Activated B cell treated with CpG ODN at 0.5 μM for 24 hours (primary cell): ENCODE data around the gene ERICH6B. TPM values are rescaled to one million over a fixed set of nuclear protein-coding genes. Genes with fewer than 3 reads are reported as not detected.

Experiments used
- ATAC-seq: fragments of 200-7000 bp; cut with Tn5 transposase; one replicate; pipeline ENCODE4 v1.10.0; 2021; ENCODE audit warnings: low read depth, mild to moderate bottlenecking, moderate library complexity
- CTCF ChIA-PET: fragments of 350-600 bp; sonication (Branson Sonifier 250); formaldehyde crosslinking; loops from one replicate; lab custom pipeline; 2021; ENCODE audit warnings: antibody characterized with exemption; lab: Charles Lee
- POLR2A ChIA-PET: fragments of 350-600 bp; sonication (Branson Sonifier 250); formaldehyde crosslinking; loops from one replicate; lab custom pipeline; 2021; ENCODE audit warnings: antibody characterized with exemption; lab: Charles Lee
- DNase-seq: peaks from one replicate; pipeline ENCODE4 v3.0.0; 2022
- H3K27ac Mint-ChIP-seq: one replicate; pipeline ENCODE4 v1.8.0; 2020; ENCODE audit warnings: mixed read lengths
- H3K27me3 Mint-ChIP-seq: one replicate; pipeline ENCODE4 v1.8.0; 2021; ENCODE audit warnings: mixed read lengths
- H3K36me3 Mint-ChIP-seq: one replicate; pipeline ENCODE4 v1.8.0; 2021; ENCODE audit warnings: low read depth, mixed read lengths
- H3K4me1 Mint-ChIP-seq: one replicate; pipeline ENCODE4 v1.8.0; 2021; ENCODE audit warnings: mixed read lengths
- H3K4me3 Mint-ChIP-seq: one replicate; pipeline ENCODE4 v1.8.0; 2020; ENCODE audit warnings: mild to moderate bottlenecking, mixed read lengths
- H3K9me3 Mint-ChIP-seq: one replicate; pipeline ENCODE4 v1.8.0; 2020; ENCODE audit warnings: mixed read lengths
- CTCF ChIP-seq: fragments of 200-600 bp; IDR thresholded peaks from one replicate; pipeline ENCODE4 v1.8.0; 2022; ENCODE audit warnings: antibody characterized with exemption, mild to moderate bottlenecking
- intact Hi-C: fragments of 100-400 bp; cut with micrococcal nuclease; formaldehyde crosslinking; loops from one replicate; pipeline ENCODE4 v1.15.1; 2024
- total RNA-seq: library from RNA; stranded (reverse); gene quantifications from 2 replicates; pipeline ENCODE4 v1.2.3, GENCODE V29; 2022

The ERICH6B gene
- total RNA-seq, 1 donor from 2014 or later = not detected

DNA sequence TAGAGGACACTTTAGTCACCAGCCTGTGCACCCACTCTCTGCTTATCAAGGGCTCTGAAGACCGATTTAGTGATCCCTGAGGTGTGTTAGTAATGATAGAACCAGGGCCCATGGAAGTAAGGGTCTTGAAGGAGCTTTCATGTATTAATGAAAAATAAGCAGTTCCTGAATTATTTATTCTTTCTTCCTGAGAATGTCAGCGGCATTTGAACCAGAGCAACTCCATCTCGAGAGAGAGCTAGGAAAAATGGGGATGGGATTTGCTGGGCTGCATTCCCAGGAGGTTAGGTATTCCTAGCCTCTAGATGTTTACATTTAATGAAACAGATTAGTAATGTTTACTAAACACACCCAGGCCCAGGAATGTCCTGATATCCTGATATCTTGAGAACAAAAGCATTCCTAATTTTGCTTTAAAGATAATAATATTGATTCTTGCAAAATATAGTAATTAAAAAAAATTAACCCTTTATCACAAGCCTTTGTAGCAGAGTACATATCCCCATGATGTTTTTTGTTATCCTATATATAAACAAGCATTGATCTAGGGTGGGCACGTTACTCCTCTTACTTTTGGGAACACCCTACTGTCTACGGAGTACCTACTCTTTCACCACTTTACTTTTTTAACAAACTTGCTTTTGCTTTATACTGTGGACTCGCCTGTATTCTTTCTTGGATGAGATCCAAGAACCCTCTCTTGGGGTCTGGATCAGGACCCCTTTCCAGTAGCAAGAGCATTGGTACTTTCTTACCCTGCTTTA, 87.7 kb downstream of the ERICH6B start:
- Mint-ChIP-seq H3K4me1 (no peaks in the 10 kb centered on the region), H3K27ac (no peak overlapping the region), H3K9me3 (no peaks in the 10 kb centered on the region), H3K4me3 (no peak overlapping the region), H3K36me3 (peaks cover 81% of the 10 kb centered on the region), H3K27me3 (no peaks in the 10 kb centered on the region)
- ChIA-PET CTCF (no interaction called here), POLR2A (no interaction called here)
- TF ChIP-seq CTCF = no peak
- no peak for DNase-seq
- ATAC-seq = no peak
- intact Hi-C loops = no loop called here

DNA sequence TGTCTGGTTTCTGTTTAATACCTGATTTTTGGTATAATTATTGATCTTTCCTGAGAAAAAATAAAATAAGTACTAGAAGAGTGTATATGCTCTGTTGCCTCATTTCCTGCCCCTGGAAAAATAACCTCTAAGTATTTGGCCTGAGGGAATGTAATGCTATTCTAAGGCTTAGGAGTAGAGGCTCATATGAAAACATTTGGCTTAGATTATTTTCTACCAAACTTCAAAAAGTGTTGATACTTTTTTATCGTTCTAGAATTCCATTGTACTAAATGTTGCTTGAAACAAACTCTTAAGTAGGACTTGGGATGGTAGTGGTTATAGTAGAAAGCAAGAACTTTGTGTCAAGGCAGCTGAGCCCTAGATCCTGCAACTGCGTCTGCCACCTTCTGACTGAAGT, 93.0 kb downstream of the ERICH6B start:
- DNase-seq (no peak), ATAC-seq (no peak)
- no peak for TF ChIP-seq CTCF
- H3K27me3 Mint-ChIP-seq = no peaks in the 10 kb centered on the region
- no peaks in the 10 kb centered on the region for H3K9me3 Mint-ChIP-seq
- POLR2A ChIA-PET = no interaction called here
- CTCF ChIA-PET = no interaction called here
- H3K27ac Mint-ChIP-seq = no peak overlapping the region
- intact Hi-C loops = no loop called here
- H3K36me3 Mint-ChIP-seq = peaks cover 87% of the 10 kb centered on the region
- no peaks in the 10 kb centered on the region for H3K4me1 Mint-ChIP-seq
- H3K4me3 Mint-ChIP-seq = no peak overlapping the region

DNA sequence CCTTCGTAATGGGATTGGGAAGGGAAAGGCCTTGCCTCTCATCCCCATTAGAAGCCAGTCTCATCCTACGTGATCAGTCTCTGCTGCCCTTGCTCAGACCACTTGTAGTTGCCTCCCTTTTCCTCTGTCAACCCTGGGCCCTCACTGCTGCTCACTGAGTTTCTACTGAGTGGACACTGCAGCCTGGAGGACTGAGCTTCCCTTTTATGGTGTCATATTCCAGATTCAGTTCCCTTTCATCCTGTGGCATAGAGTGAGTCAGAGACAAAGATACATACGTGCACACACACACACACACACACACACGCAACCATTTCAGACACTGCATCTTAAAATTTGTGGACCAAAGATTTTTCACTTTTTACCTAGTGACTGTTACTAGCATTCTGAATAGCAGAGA, 94.2 kb downstream of the ERICH6B start:
- Mint-ChIP-seq H3K27ac (no peak overlapping the region), H3K4me3 (no peak overlapping the region), H3K36me3 (peaks cover 86% of the 10 kb centered on the region), H3K9me3 (no peaks in the 10 kb centered on the region), H3K4me1 (no peaks in the 10 kb centered on the region), H3K27me3 (no peaks in the 10 kb centered on the region)
- no peak for DNase-seq
- no peak for TF ChIP-seq CTCF
- ATAC-seq = no peak
- intact Hi-C loops = no loop called here
- ChIA-PET POLR2A (no interaction called here), CTCF (no interaction called here)

DNA sequence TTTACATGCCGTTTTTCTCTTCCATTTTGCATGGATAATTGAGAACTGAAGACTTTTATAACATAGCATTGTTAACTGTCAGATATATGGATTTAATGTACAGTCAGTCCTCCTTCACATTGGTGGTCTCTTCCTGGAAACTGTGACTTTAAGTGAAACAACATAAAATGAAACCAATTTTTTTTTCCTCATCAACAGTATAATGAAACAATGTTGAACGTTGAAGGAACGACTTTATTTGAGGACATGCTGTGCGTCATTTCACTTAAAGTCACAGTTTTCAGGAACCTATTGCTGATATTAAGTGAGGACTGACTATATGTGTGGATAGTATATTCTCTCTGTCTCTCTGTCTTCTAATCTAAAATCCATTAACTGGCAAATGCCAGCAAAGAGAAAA, 96.0 kb downstream of the ERICH6B start:
- intact Hi-C loops = no loop called here
- Mint-ChIP-seq H3K9me3 (no peaks in the 10 kb centered on the region), H3K27ac (no peak overlapping the region), H3K4me1 (no peaks in the 10 kb centered on the region), H3K4me3 (no peak overlapping the region), H3K27me3 (no peaks in the 10 kb centered on the region), H3K36me3 (peaks cover 83% of the 10 kb centered on the region)
- CTCF ChIA-PET = no interaction called here
- TF ChIP-seq CTCF = no peak
- no peak for DNase-seq
- POLR2A ChIA-PET = no interaction called here
- ATAC-seq = no peak

GRCh38 chr13:45518525-45519245, 96.9 kb downstream of the ERICH6B start:
- H3K36me3 Mint-ChIP-seq = peaks cover 78% of the 10 kb centered on the region

More at GRCh38 chr13:45518525-45519245, 96.9 kb downstream of the ERICH6B start:
- DNase-seq = no peak
- intact Hi-C loops = no loop called here
- POLR2A ChIA-PET = no interaction called here
- no peaks in the 10 kb centered on the region for H3K4me1 Mint-ChIP-seq
- H3K9me3 Mint-ChIP-seq = no peaks in the 10 kb centered on the region
- CTCF ChIA-PET = no interaction called here
- no peak for TF ChIP-seq CTCF
- H3K27me3 Mint-ChIP-seq = no peaks in the 10 kb centered on the region
- no peak for ATAC-seq
- H3K4me3 Mint-ChIP-seq = no peak overlapping the region
- no peak overlapping the region for H3K27ac Mint-ChIP-seq
